SK-N-MC (cell line): Measurements from ENCODE around the gene TNPO1.

Source experiments
- EZH2 ChIP-seq: fragments of 200-600 bp; sonication (generic); IDR thresholded peaks from one replicate; pipeline ENCODE4 v1.6.1; 2017; ENCODE audit warnings: antibody characterized with exemption
- POLR2AphosphoS5 ChIP-seq: IDR thresholded peaks from 2 replicates; pipeline ENCODE4 v1.6.1; 2012; ENCODE audit warnings: mild to moderate bottlenecking, low read depth, low read length, borderline replicate concordance

GRCh38 chr5:72883850-72884249, 67.4 kb downstream of the TNPO1 start:
- TF ChIP-seq EZH2 (no peak), POLR2AphosphoS5 (no peak)
